B cell (primary cell): ENCODE measurements around the gene MSMB.

Experiments
- EZH2 ChIP-seq: IDR thresholded peaks from 2 replicates; pipeline ENCODE4 v1.6.1; 2012; ENCODE audit warnings: borderline replicate concordance, low read depth, mild to moderate bottlenecking, moderate library complexity, low read length; ENCODE audit not compliant: insufficient read depth, poor library complexity, severe bottlenecking
- TF ChIP-seq, protein P1 (sequence below): fragments of 200-600 bp; IDR thresholded peaks from one replicate; pipeline ENCODE4 v1.8.0; 2022; ENCODE audit warnings: antibody characterized with exemption, mild to moderate bottlenecking

DNA sequence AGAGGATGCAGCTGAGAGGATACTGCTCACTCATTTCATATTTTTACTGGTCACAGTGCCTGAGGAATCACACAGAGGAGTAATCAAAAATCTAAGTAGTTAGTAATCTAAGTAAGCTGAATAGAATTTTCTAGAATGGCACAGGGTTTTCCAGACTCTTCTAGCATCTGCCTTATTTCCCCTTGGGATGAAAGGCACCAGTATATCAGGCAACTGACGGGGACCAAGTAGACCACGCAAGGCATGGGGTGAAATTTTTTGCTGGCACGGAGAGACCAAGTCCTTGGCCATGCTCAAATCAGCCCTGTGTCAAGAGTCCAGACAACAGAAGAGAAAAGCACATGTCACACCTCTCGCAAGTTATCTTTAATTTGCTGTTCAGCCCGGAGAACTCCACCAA, 29.9 kb downstream of the MSMB start:
- TF ChIP-seq, protein P1, sequence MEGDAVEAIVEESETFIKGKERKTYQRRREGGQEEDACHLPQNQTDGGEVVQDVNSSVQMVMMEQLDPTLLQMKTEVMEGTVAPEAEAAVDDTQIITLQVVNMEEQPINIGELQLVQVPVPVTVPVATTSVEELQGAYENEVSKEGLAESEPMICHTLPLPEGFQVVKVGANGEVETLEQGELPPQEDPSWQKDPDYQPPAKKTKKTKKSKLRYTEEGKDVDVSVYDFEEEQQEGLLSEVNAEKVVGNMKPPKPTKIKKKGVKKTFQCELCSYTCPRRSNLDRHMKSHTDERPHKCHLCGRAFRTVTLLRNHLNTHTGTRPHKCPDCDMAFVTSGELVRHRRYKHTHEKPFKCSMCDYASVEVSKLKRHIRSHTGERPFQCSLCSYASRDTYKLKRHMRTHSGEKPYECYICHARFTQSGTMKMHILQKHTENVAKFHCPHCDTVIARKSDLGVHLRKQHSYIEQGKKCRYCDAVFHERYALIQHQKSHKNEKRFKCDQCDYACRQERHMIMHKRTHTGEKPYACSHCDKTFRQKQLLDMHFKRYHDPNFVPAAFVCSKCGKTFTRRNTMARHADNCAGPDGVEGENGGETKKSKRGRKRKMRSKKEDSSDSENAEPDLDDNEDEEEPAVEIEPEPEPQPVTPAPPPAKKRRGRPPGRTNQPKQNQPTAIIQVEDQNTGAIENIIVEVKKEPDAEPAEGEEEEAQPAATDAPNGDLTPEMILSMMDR = no peak
- TF ChIP-seq EZH2 = no peak
